Fibroblast of skin of abdomen (primary cell): ENCODE measurements around the gene CRY2. TPM values are rescaled to one million over a fixed set of nuclear protein-coding genes. Genes with fewer than 3 reads are reported as not detected.
"Not testable (repeated sequence)": the region's sequence is repeated elsewhere in the genome, so short reads cannot be mapped to it uniquely, and the experiment has no call there.

ENCODE experiments used
- DNase-seq: peaks from one replicate; pipeline ENCODE4 v3.0.0-alpha.2; 2013
- polyA plus RNA-seq, 2 experiments: library from polyadenylated mRNA; unstranded; fragments of 120-200 nt; gene quantifications; one replicate each; pipeline ENCODE4 v1.2.1, GENCODE V29; 2013; ENCODE audit not compliant: insufficient read length in 2 of 2

Gene CRY2
- polyA plus RNA-seq (2013, experiment 1 of 2; ENCODE audit: insufficient read length) = 13.2 TPM
- polyA plus RNA-seq (2013, experiment 2 of 2; ENCODE audit: insufficient read length) = 12.9 TPM

DNA sequence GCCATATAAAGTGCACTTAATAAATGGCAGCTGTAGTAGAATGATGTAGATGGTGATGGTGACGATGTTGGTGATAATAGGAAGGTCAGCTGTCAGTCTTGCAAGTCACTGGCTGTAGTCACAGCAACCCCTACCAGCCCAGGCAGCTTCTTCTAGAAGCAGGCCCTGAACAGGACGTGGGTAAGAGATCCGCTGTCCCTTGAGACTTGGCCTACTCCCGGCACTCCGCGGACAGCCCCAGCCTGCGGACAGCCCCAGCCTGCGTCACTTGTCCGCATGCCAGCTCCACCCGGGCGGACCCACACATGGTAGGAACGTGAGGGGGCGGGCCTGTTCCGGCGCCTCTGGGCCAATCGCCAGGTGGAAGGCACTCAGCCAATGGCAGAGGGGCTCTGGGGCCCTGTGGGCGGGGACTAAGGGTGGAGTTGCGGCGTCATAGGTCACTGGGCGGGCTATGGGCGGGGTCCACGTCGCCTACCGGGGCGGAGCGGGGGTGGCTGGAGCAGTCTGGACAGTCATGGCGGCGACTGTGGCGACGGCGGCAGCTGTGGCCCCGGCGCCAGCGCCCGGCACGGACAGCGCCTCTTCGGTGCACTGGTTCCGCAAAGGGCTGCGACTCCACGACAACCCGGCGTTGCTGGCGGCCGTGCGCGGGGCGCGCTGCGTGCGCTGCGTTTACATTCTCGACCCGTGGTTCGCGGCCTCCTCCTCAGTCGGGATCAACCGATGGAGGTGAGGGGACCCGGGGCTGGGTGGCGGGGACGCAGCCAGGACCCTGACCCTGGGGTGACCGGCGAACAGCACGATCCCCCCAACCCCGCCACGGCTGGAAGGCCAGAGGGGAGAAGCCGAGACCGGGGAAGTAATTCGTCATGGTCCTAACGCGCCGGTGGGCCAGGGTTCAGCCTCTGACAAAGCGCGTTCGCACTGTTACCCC lies at the start of gene CRY2:
CRY2 (plus strand) TSS at position 502 of the 937 bp plus-strand sequence; CDS start at position 518, 16 bp downstream.
- peak; percentile 97 for DNase-seq

DNA sequence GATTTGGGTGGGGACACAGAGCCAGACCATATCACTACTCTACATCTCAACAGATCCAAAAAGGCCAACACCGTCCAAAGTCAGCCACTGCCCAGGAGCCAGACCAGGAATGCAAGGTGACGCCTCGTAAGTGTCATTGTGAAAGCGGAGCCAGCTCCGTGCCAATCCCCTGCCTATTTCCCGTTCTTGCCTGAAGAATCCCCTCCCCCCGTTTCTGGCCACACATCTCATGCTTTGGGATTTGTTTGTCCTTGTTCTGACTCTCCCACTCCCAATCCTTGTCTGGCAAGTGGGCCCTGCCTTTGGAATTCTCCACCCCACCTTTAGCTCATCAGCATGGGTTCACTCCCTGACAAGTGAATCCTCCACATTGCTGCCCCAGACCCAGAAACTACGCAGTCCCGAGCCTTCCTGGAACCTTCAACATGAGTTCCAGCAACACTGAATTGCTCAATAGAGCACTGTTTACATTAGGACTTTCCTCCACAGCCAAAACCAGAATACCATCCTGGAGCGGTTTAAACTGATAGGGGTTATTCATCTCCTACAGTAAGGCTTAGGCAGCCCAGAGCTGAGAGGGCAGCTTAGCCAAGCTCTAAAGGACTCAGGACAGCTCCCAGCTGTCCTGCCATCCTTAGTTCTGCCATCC lies 48.4 kb upstream of the CRY2 start:
- DNase-seq = no peak

DNA sequence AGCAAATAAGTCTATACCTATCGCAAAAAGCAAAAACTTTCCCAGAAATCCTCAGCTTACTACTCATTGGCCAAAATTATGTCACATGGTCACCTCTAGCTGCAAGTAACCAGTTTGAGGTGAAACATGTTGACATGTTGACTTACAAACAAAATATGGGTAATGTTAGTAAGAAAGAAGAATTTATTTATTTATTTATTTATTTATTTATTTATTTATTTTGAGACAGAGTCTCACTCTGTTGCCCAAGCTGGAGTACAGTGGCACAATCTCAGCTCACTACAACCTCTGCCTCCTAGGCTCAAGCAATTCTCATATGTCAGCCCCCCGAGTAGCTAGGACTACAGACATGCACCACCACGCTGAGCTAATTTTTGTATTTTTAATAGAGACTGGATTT lies 47.7 kb upstream of the CRY2 start:
- no peak for DNase-seq

DNA sequence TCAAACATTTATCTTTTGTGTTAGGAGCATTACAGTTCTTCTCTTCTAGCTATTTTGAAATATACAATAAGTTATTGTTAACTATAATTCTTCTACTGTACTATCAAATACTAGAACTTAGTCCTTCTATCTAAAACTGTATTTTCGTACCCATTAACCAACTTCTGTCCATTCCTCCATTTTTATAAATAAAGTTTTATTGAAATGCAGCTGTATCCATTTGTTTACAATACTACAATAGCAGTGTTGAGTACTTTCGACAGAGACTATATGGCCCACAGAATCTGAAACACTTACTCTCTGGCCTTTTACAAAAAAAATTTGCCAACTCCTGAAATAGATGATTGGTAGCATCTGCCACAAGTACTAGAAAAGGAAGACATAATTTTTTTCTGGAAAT lies 47.0 kb upstream of the CRY2 start:
- no peak for DNase-seq

DNA sequence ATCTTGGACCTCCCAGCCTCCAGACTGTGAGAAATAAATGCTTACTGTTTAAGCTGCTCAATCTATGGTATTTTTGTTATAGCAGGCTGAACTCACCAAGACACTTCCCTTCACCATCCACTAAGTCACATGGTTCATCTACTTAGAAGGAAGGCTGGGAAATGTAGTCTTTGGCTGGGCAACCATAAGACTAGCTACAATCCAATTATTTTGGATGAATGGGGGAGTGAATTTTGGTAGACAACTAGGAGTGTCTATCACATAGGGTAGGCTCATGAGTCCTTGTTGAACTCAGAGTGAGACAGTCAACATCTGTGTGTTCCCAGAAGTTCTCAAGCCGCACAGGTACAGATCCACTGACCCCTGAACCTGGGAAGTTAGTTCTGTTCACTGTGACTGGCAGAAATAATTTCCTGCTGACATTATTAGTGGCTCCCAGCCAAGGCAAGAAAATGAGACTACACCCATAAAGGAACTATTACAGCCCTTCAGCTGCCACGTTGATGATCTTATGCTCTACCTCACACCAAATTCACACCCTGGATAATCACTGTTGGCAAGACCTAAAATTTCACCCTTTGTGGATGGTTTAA lies 45.5 kb upstream of the CRY2 start:
- DNase-seq = no peak

DNA sequence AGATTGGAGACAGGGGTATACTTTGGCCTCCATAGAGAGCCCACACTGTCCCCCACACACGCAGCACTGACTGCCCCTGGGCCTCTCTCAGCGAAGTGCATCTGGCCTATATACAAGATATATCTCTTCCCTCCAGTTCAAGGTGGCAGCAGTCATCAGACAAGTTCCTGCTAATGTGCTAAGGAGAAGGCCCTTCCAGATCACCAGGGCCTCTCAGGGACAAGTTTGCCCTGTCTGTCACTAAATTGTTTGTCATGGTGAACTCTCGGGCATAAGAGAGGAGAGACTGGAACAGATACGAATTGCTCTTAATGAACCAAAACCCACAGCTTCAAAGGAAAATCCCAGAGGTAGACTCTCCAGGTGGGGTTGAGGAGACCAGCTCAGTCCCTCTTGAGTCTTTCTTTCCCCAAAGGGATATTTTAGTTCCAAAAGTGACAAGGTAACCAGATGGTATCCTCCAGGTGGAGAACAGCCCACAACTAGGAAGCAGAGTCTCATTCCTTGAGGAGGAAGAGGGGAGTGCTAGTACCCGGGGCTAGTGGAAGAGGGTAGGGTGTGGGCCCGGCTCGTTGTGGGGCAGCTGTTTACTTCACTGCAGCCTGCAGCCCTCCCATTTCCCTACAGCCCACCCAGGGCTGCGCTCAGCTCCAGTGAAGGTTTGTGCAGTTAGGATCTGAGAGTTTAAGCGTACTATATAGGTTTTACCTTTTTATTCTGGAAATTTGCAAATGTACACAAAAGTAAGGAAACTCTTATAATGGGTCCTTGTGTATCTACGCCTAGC lies 44.6 kb upstream of the CRY2 start:
- no peak for DNase-seq

DNA sequence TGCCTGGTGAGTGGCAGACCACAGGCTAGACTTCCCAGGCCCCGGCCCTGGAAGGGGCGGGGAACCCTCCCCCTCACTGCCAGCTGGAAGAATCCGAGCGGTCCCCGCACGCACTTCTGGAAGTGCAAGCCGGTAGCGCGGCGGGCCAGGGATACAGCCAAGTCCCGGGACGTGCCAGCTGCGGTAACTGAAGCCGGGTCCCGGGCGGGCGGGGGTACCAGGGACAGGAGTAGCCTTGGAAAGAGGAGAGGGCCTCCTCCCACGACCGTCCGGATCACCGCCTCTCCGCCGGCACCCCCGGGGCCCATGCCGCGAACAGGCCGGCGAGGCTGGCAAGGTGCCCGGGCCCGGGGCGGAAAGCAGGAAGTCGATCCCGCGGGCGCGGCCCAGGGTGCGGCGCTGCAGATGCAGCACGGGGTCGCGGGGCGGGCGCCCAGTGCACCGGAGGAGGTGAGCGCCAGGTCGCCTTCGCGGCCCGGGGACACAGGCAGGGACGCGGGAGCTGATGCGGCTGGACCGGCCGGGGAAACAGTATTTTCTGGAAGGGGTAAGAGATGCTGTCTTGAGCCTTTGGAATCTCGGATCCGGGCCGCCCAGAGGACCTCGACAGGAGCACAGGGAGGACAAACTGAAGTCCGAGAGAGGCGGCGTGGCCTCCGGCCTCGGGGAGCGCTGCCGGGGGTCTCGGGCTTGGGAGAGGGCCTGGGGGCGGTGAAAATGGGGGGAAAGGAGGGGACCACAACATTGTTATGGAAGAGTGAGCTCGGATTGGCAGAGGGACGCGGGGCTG lies 43.1 kb upstream of the CRY2 start:
- DNase-seq = peak; percentile 57

- DNase-seq = peak; percentile 94
Observed at GRCh38 chr11:45804761-45805304, 42.4 kb upstream of the CRY2 start, which contains the start of gene SLC35C1. SLC35C1 (plus strand) TSS chr11:45805149; CDS start chr11:45805802, 653 bp downstream.

GRCh38 chr11:45805305-45806071 lies 41.8 kb upstream of the CRY2 start:
- peak; percentile 61 for DNase-seq

DNA sequence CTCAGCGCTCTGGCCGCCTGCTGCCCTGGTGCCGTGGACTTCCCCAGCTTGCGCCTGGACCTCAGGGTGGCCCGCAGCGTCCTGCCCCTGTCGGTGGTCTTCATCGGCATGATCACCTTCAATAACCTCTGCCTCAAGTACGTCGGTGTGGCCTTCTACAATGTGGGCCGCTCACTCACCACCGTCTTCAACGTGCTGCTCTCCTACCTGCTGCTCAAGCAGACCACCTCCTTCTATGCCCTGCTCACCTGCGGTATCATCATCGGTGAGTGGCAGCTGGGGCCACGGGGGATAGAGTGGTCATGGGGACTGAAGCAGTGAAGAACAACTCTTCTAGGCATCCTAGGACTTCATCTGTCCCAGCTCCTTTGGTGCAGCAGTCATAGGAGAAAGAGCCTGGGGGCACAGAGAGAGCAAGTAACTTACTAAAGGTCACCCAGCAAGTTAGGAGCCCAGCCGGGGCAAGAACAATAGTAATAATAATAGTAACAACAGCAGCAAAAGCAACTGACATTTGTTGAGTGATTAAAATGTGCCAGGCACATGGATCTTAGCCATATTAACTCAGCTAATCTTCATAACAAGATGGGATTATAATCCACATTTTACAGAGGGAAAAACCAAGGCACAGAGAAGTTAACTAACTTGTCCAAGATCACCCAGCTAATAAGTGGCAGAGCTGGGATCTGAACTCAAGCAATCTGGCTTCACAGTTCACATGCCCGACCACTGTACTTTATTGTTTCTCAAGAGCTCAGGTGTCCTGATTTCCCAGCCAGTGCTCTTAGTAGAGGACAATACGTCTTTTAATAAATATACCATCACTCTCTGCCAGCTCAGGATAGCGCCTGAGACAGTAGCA lies 41.0 kb upstream of the CRY2 start:
- DNase-seq = no peak

DNA sequence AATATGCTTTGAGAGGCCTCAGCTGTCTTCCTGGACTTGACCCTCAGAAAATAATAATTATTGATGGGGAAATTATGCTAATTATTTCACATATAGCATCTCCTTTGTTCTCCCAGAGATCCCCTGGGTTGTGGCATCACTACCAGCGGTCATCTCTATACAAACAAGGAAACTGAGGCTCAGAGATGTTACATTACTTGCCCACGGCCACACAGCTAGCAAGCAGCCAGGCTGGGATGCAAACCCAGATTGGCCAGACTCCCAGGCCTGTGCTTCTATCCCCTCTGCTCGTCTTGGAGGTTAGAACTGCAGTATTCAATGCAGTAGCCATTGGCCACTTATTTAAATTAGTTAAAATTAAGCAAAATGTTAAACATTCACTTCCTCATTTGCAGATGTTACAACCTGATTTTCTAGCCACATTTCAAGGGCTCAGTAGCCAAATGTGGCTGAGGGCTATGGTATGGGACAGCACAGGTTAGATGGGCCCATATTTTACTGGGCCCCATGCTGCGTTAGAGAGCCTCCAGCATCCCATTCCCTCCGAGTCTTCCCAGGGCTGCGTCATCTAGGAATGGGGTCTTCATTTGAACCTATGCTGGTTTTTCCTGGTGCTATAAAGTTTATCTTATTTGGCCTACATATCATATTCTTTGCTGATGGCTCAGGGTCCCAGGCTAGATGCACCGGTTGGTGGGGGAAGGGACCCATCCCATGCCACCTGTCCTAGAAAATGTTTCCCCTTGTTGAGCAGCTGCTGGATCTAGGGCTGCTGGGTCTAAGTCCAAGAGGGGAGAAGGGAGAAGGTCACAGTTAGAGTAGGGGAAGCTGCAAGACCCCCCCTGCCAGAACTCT lies 40.1 kb upstream of the CRY2 start:
- DNase-seq = no peak

DNA sequence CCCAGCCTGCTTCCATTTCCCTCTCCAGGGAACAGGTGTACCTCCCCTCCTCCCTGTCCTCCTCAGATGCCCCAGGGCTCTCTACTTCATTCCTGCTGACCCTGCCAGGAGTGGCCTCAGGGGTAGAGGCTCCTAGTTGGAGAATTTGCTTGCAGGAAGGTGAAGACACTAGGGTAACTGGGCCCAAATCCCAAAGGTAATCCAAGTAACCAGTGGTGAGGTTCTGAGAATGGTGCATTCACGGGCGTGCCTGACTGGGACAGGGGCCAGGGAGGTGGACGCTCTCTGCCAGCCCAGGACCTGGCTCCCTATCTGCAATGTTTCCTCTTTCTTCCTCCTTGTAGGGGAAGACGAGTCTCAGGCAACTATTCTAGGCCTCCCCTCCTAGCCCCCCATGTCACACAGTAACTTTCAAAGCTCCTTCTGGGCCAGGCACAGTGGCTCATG lies 39.5 kb upstream of the CRY2 start:
- DNase-seq = no peak

DNA sequence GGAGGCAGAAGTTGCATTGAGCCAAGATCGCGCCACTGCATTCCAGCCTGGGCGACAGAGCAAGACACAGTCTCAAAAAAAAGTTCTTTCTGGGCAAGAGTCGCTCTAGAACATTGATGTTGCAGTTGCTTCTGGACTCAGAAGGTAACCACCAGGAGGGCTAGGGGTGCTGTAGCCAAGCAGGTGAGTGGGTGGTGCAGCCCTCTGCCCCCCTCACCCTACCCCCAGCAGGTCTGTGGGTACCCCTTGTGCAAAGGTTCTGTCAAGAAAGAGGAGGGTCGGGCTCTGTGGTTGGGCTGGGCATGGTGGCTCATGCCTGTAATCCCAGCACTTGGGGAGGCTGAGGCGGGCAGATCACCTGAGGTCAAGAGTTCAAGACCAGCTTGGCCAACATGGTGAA lies 38.8 kb upstream of the CRY2 start:
- DNase-seq = not testable (repeated sequence)

DNA sequence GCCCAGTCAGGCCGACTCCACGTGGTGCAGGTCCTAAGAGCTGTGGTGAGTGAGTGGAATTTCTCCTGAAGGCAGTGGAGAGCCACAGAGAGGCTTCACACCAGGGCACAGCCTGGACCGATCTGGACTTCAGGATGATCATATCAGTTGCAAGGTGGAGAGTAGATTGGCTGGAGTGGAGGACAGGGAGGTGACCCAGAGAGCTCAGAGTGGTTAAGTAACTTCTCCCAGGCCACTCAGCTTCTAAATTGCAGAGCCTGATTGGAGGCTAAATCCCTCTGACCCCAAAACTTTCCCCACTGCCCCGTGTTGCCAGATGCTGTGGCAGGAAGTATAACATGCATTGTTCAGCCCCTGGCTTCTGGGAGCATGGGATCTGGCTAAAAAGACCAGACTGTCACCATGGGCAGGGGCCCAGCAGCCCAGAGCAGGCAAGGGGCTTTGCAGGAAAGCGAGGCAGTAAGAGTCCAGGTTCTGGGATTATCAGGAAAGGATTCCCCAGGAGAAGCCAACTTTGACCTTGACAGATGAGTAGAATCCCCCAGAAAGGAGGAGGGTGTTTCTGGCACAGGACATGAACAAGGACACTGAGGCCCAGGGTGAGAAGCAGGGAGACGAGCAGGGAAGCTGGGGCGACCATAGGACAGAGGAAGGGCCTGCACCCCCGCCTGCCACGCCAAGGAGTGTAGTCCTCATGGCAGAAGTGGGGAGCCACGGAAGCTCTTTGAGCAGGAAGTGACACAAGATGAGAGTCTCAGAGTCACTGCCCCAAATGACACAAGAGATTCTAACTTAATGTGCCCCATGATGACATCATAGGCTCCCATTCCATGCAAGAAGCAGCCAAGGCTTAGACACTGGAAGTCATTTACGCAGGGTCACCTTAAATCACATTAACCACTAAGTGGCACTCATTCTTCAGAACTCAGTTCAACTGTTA lies 37.5 kb upstream of the CRY2 start:
- DNase-seq = no peak

DNA sequence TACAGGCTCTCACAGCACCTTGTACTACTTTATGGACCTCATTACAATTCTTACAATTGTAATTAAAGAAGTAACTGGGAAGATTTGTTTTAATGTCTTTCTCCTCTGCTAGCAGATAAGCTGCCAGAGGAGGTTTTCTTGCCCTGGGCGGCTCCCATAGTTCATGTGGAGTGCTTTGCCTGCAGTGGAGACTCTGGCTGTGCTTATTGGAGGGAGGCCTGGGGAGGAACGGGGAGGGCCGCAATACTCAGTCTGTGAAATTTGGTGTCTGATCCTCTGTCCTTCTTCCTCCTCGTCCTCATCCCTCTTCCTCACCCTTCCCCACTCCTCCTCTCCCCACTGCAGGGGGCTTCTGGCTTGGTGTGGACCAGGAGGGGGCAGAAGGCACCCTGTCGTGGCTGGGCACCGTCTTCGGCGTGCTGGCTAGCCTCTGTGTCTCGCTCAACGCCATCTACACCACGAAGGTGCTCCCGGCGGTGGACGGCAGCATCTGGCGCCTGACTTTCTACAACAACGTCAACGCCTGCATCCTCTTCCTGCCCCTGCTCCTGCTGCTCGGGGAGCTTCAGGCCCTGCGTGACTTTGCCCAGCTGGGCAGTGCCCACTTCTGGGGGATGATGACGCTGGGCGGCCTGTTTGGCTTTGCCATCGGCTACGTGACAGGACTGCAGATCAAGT lies 36.7 kb upstream of the CRY2 start:
- DNase-seq = no peak

DNA sequence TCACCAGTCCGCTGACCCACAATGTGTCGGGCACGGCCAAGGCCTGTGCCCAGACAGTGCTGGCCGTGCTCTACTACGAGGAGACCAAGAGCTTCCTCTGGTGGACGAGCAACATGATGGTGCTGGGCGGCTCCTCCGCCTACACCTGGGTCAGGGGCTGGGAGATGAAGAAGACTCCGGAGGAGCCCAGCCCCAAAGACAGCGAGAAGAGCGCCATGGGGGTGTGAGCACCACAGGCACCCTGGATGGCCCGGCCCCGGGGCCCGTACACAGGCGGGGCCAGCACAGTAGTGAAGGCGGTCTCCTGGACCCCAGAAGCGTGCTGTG lies 36.2 kb upstream of the CRY2 start:
- DNase-seq = no peak
